H9 (cell line): ENCODE data around the gene ADAMTSL2. TPM values are rescaled to one million over a fixed set of nuclear protein-coding genes. Genes with fewer than 3 reads are reported as not detected.

Experiments used
- DNase-seq: peaks from one replicate; pipeline ENCODE4 v3.0.0-alpha.2; 2017
- H2AFZ ChIP-seq: one replicate; pipeline ENCODE4 v1.6.1; 2013; ENCODE audit warnings: mild to moderate bottlenecking, low read length, control low read depth, moderate library complexity
- H2AK5ac ChIP-seq: 2 replicates; pipeline ENCODE4 v1.6.1; 2013; ENCODE audit warnings: low read length, control low read depth, mixed read lengths; ENCODE audit not compliant: insufficient read length
- H2BK120ac ChIP-seq: one replicate; pipeline ENCODE4 v1.6.1; 2013; ENCODE audit warnings: low read depth, mild to moderate bottlenecking, low read length, control low read depth, inconsistent platforms; ENCODE audit not compliant: poor library complexity, severe bottlenecking
- H2BK12ac ChIP-seq: 2 replicates; pipeline ENCODE4 v1.6.1; 2013; ENCODE audit warnings: low read length, control low read depth, mixed read lengths, low read depth; ENCODE audit not compliant: insufficient read length
- H2BK15ac ChIP-seq: 2 replicates; pipeline ENCODE4 v1.6.1; 2013; ENCODE audit warnings: low read depth, low read length, control low read depth
- H2BK20ac ChIP-seq: one replicate; pipeline ENCODE4 v1.6.1; 2013; ENCODE audit warnings: low read depth, mild to moderate bottlenecking, low read length, control low read depth, inconsistent platforms; ENCODE audit not compliant: poor library complexity, severe bottlenecking
- H2BK5ac ChIP-seq: 2 replicates; pipeline ENCODE4 v1.6.1; 2013; ENCODE audit warnings: low read length, control low read depth, mixed read lengths; ENCODE audit not compliant: insufficient read length
- H3K14ac ChIP-seq: 2 replicates; pipeline ENCODE4 v1.6.1; 2013; ENCODE audit warnings: low read length, control low read depth; ENCODE audit not compliant: insufficient read depth
- H3K18ac ChIP-seq: 2 replicates; pipeline ENCODE4 v1.6.1; 2013; ENCODE audit warnings: low read depth, mild to moderate bottlenecking, mixed read lengths, low read length, control low read depth; ENCODE audit not compliant: insufficient read length
- H3K23ac ChIP-seq: 2 replicates; pipeline ENCODE4 v1.6.1; 2013; ENCODE audit warnings: low read length, control low read depth, mixed read lengths, low read depth; ENCODE audit not compliant: insufficient read length
- H3K23me2 ChIP-seq: 2 replicates; pipeline ENCODE4 v1.6.1; 2013; ENCODE audit warnings: low read depth, mild to moderate bottlenecking, mixed read lengths, low read length, control low read depth; ENCODE audit not compliant: insufficient read length, poor library complexity, severe bottlenecking
- H3K27ac ChIP-seq: 2 replicates; pipeline ENCODE4 v1.5.1; 2013; ENCODE audit warnings: low read length, control low read depth, mixed read lengths, low read depth; ENCODE audit not compliant: insufficient read length
- H3K27me3 ChIP-seq: 2 replicates; pipeline ENCODE4 v1.6.1; 2013; ENCODE audit warnings: low read length, control low read depth, inconsistent platforms; ENCODE audit not compliant: insufficient read depth
- H3K4ac ChIP-seq: 2 replicates; pipeline ENCODE4 v1.6.1; 2013; ENCODE audit warnings: low read depth, mild to moderate bottlenecking, control low read depth, inconsistent platforms, low read length, moderate library complexity
- H3K4me1 ChIP-seq: 2 replicates; pipeline ENCODE4 v1.6.1; 2013; ENCODE audit warnings: low read length, control low read depth, inconsistent platforms; ENCODE audit not compliant: insufficient read depth
- H3K4me2 ChIP-seq: 2 replicates; pipeline ENCODE4 v1.6.1; 2013; ENCODE audit warnings: low read length, control low read depth, mixed read lengths; ENCODE audit not compliant: insufficient read length, insufficient read depth
- H3K56ac ChIP-seq: 2 replicates; pipeline ENCODE4 v1.6.1; 2013; ENCODE audit warnings: low read depth, mild to moderate bottlenecking, mixed read lengths, low read length, control low read depth; ENCODE audit not compliant: insufficient read length
- H3K79me1 ChIP-seq: 2 replicates; pipeline ENCODE4 v1.6.1; 2013; ENCODE audit warnings: low read depth, mild to moderate bottlenecking, moderate library complexity, low read length, control low read depth, inconsistent platforms; ENCODE audit not compliant: insufficient read depth, poor library complexity, severe bottlenecking
- H3K79me2 ChIP-seq: 2 replicates; pipeline ENCODE4 v1.6.1; 2013; ENCODE audit warnings: low read length, control low read depth, inconsistent platforms; ENCODE audit not compliant: insufficient read depth
- H3K9ac ChIP-seq: 2 replicates; pipeline ENCODE4 v1.6.1; 2013; ENCODE audit warnings: low read length, control low read depth, mixed read lengths; ENCODE audit not compliant: insufficient read length; ENCODE audit errors: extremely low read depth
- H3K9me3 ChIP-seq: one replicate; pipeline ENCODE4 v1.6.1; 2013; ENCODE audit warnings: low read depth, low read length, inconsistent platforms; ENCODE audit not compliant: control insufficient read depth
- H3T11ph ChIP-seq: one replicate; pipeline ENCODE4 v1.6.1; 2013; ENCODE audit warnings: mild to moderate bottlenecking, low read length, control low read depth, inconsistent platforms
- H4K20me1 ChIP-seq: one replicate; pipeline ENCODE4 v1.6.1; 2013; ENCODE audit not compliant: control insufficient read depth, insufficient read length, insufficient read depth
- H4K5ac ChIP-seq: 2 replicates; pipeline ENCODE4 v1.6.1; 2013; ENCODE audit warnings: low read depth, mild to moderate bottlenecking, mixed read lengths, low read length, control low read depth; ENCODE audit not compliant: insufficient read length
- H4K8ac ChIP-seq: replicated peaks from 2 replicates; pipeline ENCODE4 v1.6.1; 2013; ENCODE audit warnings: low read length, control low read depth, mixed read lengths, low read depth; ENCODE audit not compliant: insufficient read length
- H4K91ac ChIP-seq: 2 replicates; pipeline ENCODE4 v1.6.1; 2013; ENCODE audit warnings: low read depth, mild to moderate bottlenecking, moderate library complexity, mixed read lengths, low read length, control low read depth; ENCODE audit not compliant: insufficient read length
- H3K27ac Mint-ChIP-seq, 3 experiments: 2 replicates in 2 of 3; 3 replicates in 1 of 3; pipeline ENCODE4 v1.8.0; 2020 to 2021; ENCODE audit warnings: mixed read lengths in 3 of 3, mild to moderate bottlenecking in 1 of 3, moderate library complexity in 1 of 3
- H3K27me3 Mint-ChIP-seq: 2 replicates; pipeline ENCODE4 v1.8.0; 2021; ENCODE audit warnings: low read depth, mild to moderate bottlenecking, moderate library complexity, mixed read lengths
- H3K36me3 Mint-ChIP-seq, 3 experiments: 2 replicates in 2 of 3; 3 replicates in 1 of 3; pipeline ENCODE4 v1.8.0; 2020 to 2021; ENCODE audit warnings: low read depth in 3 of 3, mixed read lengths in 3 of 3; ENCODE audit not compliant: insufficient read depth in 1 of 3
- H3K4me1 Mint-ChIP-seq, 2 experiments: 2 replicates each; pipeline ENCODE4 v1.8.0; 2020; ENCODE audit warnings: mixed read lengths in 2 of 2
- H3K4me3 Mint-ChIP-seq, 2 experiments: 2 replicates in 1 of 2; 3 replicates in 1 of 2; pipeline ENCODE4 v1.8.0; 2020 to 2021; ENCODE audit warnings: mild to moderate bottlenecking in 2 of 2, mixed read lengths in 2 of 2, moderate library complexity in 1 of 2
- H3K9me3 Mint-ChIP-seq, 2 experiments: 2 replicates in 1 of 2; 3 replicates in 1 of 2; pipeline ENCODE4 v1.8.0; 2020; ENCODE audit warnings: mild to moderate bottlenecking in 2 of 2, mixed read lengths in 2 of 2, moderate library complexity in 1 of 2
- CTCF ChIP-seq: fragments of 200-600 bp; sonication (generic); conservative IDR thresholded peaks from 3 replicates; pipeline ENCODE4 v1.8.0; 2021; ENCODE audit warnings: antibody characterized with exemption, mild to moderate bottlenecking
- whole genome bisulfite sequencing: extraction: QIAGEN DNeasy Blood & Tissue Kit; methylation state at CpG from one replicate; pipeline ENCODE4 v1.1.7; 2013; ENCODE audit warnings: missing lambda C conversion rate, low lambda C conversion rate, mixed read lengths; ENCODE audit not compliant: insufficient read length; ENCODE audit errors: extremely low coverage; 5-methylcytosine and 5-hydroxymethylcytosine counted together
- total RNA-seq: library from RNA; stranded (reverse); gene quantifications from 2 replicates; pipeline ENCODE4 v1.2.1, GENCODE V29; 2021

ADAMTSL2 gene
- total RNA-seq, 1 experiment from 2014 or later, result 0.61 TPM

GRCh38 chr9:133560944-133561343 lies 26.4 kb downstream of the ADAMTSL2 start:
- Histone ChIP-seq H2AFZ (no peak overlapping the region), H3K9ac (no peak overlapping the region), H3K23ac (no peak overlapping the region), H2AK5ac (no peak overlapping the region), H2BK15ac (no peak overlapping the region), H3K4ac (no peak overlapping the region; the same call in 1 of the 2 replicates), H3T11ph (no peak overlapping the region), H3K79me2 (no peaks in the 10 kb centered on the region), H4K8ac (no peak overlapping the region), H2BK12ac (no peak overlapping the region), H2BK120ac (no peak overlapping the region), H3K4me2 (no peak overlapping the region), H2BK5ac (no peak overlapping the region), H4K91ac (no peak overlapping the region), H3K79me1 (no peaks in the 10 kb centered on the region), H3K27me3 (no peaks in the 10 kb centered on the region), H3K9me3 (no peaks in the 10 kb centered on the region), H3K18ac (no peak overlapping the region), H4K20me1 (no peaks in the 10 kb centered on the region), H3K56ac (no peak overlapping the region), H3K23me2 (no peaks in the 10 kb centered on the region), H3K14ac (no peak overlapping the region), H4K5ac (no peak overlapping the region), H3K27ac (no peak overlapping the region), H3K4me1 (peaks cover 2% of the 10 kb centered on the region; the same call in 1 of the 2 replicates), H2BK20ac (no peak overlapping the region)
- Mint-ChIP-seq H3K36me3 (peaks cover 0 to 3% (median 0%) of the 10 kb centered on the region in 3 experiments; a peak in 2 of 7 replicates), H3K4me3 (no peak overlapping the region), H3K4me1 (peaks cover 24 to 37% of the 10 kb centered on the region in 2 experiments), H3K9me3 (no peaks in the 10 kb centered on the region), H3K27me3 (peaks cover 13% of the 10 kb centered on the region), H3K27ac (no peak overlapping the region)
- no peak for TF ChIP-seq CTCF
- DNase-seq, result no peak
- no CpG with 5 or more reads among the region's 22 CpGs for WGBS
